Stomach (tissue), 9 donors: Measurements from ENCODE around the gene ARHGEF4. TPM values are rescaled to one million over a fixed set of nuclear protein-coding genes. Genes with fewer than 3 reads are reported as not detected.

Experiments
- DNase-seq, 2 donors: peaks; one replicate each; pipeline versions ENCODE4 v3.0.0 to v3.0.0-alpha.2; 2013 to 2019
- H3K27ac ChIP-seq, 5 donors: fragments of 200-600 bp in 4 of 5; sonication (generic) in 4 of 5; one replicate each; pipeline ENCODE4 v1.5.1; 2013 to 2019; ENCODE audit warnings: mild to moderate bottlenecking in 1 of 5, moderate library complexity in 1 of 5
- H3K27me3 ChIP-seq, 3 donors: fragments of 200-600 bp; sonication (generic); one replicate each; pipeline ENCODE4 v1.5.1; 2017 to 2019; ENCODE audit warnings: mixed run types in 1 of 3
- H3K36me3 ChIP-seq, 4 donors: fragments of 200-600 bp; sonication (generic); 1 replicate in 3 of 4; 2 replicates in 1 of 4; pipeline ENCODE4 v1.5.1; 2016 to 2019
- H3K4me1 ChIP-seq, 4 donors: fragments of 200-600 bp; sonication (generic); one replicate each; pipeline ENCODE4 v1.5.1; 2016 to 2019
- H3K4me3 ChIP-seq, 4 donors: fragments of 200-600 bp; sonication (generic) in 3 of 4; one replicate each; pipeline ENCODE4 v1.5.1; 2016 to 2019; ENCODE audit warnings: mild to moderate bottlenecking in 1 of 4
- H3K9me3 ChIP-seq, 4 donors: fragments of 200-600 bp; sonication (generic); one replicate each; pipeline ENCODE4 v1.5.1; 2016 to 2019
- CTCF ChIP-seq, 7 experiments: fragments of 450-650 bp in 4 of 7; fragments of 200-600 bp in 3 of 7; sonication (generic) in 3 of 7; IDR thresholded peaks; one replicate each; pipeline ENCODE4 v1.5.1; 2016 to 2019; ENCODE audit warnings: antibody characterized with exemption in 7 of 7, control low read depth in 2 of 7, mild to moderate bottlenecking in 1 of 7
- EP300 ChIP-seq: sonication (generic); formaldehyde crosslinking; IDR thresholded peaks from one replicate; pipeline ENCODE4 v1.6.1; 2017; ENCODE audit warnings: antibody characterized with exemption
- POLR2A ChIP-seq, 4 donors: fragments of 450-650 bp; IDR thresholded peaks; one replicate each; pipeline ENCODE4 v1.6.1; 2016; ENCODE audit warnings: antibody characterized with exemption in 4 of 4, control low read depth in 2 of 4, mild to moderate bottlenecking in 1 of 4, moderate library complexity in 1 of 4
- POLR2AphosphoS5 ChIP-seq, 3 donors: sonication (generic); formaldehyde crosslinking; IDR thresholded peaks; one replicate each; pipeline ENCODE4 v1.6.1; 2016; ENCODE audit warnings: antibody characterized with exemption in 3 of 3
- WGBS, 5 donors: extraction: QIAGEN DNeasy Blood & Tissue Kit in 3 of 5; methylation state at CpG; one replicate each; pipeline versions ENCODE4 v1.1.5 to v1.1.7; 2013 to 2018; 5-methylcytosine and 5-hydroxymethylcytosine counted together
- intact Hi-C: fragments of 100-400 bp; cut with DNase I; formaldehyde crosslinking; loops from one replicate; pipeline ENCODE4 v1.15.1; 2023; ENCODE audit warnings: low total_unique reads
- polyA plus RNA-seq, 3 donors: library from polyadenylated mRNA; stranded (reverse); fragments of 200-250 nt; gene quantifications; one replicate each; pipeline ENCODE4 v1.2.3, GENCODE V29; 2013
- total RNA-seq, 5 donors: library from RNA; depleted of rRNA; stranded (reverse); fragments of >200 nt; gene quantifications; one replicate each; pipeline versions ENCODE4 v1.1.0 to v1.2.3, GENCODE V29; 2014 to 2016
- donor health status: healthy with polysubstance abuse.
- donor health status: Bipolar disorder and iron deficiency.
- donor health status: healthy.

Gene ARHGEF4
- total and polyA plus RNA-seq, 8 donors: 1.4 to 32.3 (median 11.2) TPM; not detected in 1

DNA sequence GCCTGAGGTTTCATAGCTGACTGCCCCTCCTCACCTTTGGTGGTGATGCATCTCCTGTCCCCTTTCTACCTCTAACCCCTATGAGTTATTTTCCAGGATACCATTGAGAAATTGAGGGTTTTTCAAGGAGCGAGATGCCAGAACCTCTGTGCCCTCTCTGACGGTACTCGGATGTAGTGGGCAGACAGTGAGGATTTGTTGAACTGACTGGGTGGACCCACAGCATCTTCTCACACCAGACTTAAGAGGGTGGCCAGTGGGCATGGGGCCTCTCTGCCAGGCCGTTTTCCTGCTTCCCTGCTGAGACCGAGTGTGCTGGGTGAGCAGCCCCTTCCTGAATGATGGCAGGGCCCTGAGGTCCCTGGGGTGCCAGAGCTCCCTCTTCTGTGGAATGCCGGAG is 46.3 kb downstream of the ARHGEF4 start:
- intact Hi-C loops: no loop called here
- Histone ChIP-seq H3K9me3 (no peaks in the 10 kb centered on the region), H3K4me3 (no peak overlapping the region), H3K27me3 (peaks cover 0 to 29% (median 3%) of the 10 kb centered on the region in 3 donors), H3K4me1 (no peaks in the 10 kb centered on the region), H3K27ac (no peak overlapping the region), H3K36me3 (no peaks in the 10 kb centered on the region)
- TF ChIP-seq EP300 (no peak), POLR2AphosphoS5 (IDR thresholded peaks at IDR 0.05) (no peak), POLR2A (IDR thresholded peaks at IDR 0.05) (no peak), CTCF (IDR thresholded peaks at IDR 0.05) (no peak)
- DNase-seq: no peak
- 73 to 82% (median 77%) methylated on average over 6 of the region's 6 CpGs for WGBS, 5 donors

GRCh38 chr2:130883496-130883895 is 46.8 kb downstream of the ARHGEF4 start:
- intact Hi-C loops: no loop called here
- H3K4me1 ChIP-seq: no peaks in the 10 kb centered on the region
- H3K9me3 ChIP-seq: no peaks in the 10 kb centered on the region
- H3K27ac ChIP-seq: no peak overlapping the region
- WGBS, 5 donors: 63 to 81% (median 69%) methylated on average over 4 of the region's 4 CpGs
- H3K4me3 ChIP-seq: no peak overlapping the region
- H3K36me3 ChIP-seq: no peaks in the 10 kb centered on the region
- TF ChIP-seq POLR2AphosphoS5 (IDR thresholded peaks at IDR 0.05): no peak
- TF ChIP-seq EP300: no peak
- TF ChIP-seq CTCF (IDR thresholded peaks at IDR 0.05): no peak
- no peak for TF ChIP-seq POLR2A (IDR thresholded peaks at IDR 0.05)
- peaks cover 0 to 31% (median 3%) of the 10 kb centered on the region in 3 donors for H3K27me3 ChIP-seq
- no peak for DNase-seq

- WGBS, 5 donors: 63 to 77% (median 74%) methylated on average over 4 of the region's 4 CpGs
- Histone ChIP-seq H3K4me1 (no peaks in the 10 kb centered on the region), H3K36me3 (no peaks in the 10 kb centered on the region), H3K27me3 (peaks cover 0 to 31% (median 3%) of the 10 kb centered on the region in 3 donors), H3K4me3 (no peak overlapping the region), H3K9me3 (no peaks in the 10 kb centered on the region), H3K27ac (no peak overlapping the region)
- no peak for TF ChIP-seq POLR2A (IDR thresholded peaks at IDR 0.05)
- no peak for TF ChIP-seq EP300
- no peak for DNase-seq
- intact Hi-C loops: no loop called here
Observed at GRCh38 chr2:130884013-130884412, 47.3 kb downstream of the ARHGEF4 start.

DNA sequence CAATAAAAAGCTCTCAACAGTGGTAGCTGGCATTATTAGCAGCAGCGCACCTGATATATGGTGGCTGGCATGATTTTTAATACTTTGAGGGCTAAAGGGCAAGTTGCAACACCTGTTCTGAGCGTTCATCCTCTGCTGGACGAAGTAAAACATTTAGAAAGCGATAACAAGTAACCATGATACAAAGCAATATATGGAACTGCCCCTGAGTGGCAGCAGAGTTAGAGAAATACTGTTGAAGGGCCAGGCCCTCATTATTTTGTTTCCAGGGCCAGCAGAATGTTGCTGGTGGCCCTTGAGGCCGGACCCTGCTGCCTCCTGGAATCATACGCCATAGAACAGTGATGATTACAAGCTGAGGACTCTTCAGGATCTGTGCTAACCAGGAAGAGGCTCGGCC is 47.8 kb downstream of the ARHGEF4 start:
- Histone ChIP-seq H3K9me3 (no peaks in the 10 kb centered on the region), H3K4me1 (no peaks in the 10 kb centered on the region), H3K27me3 (peaks cover 0 to 31% (median 3%) of the 10 kb centered on the region in 3 donors), H3K27ac (no peak overlapping the region), H3K36me3 (no peaks in the 10 kb centered on the region), H3K4me3 (no peak overlapping the region)
- intact Hi-C loops: no loop called here
- TF ChIP-seq EP300: no peak
- TF ChIP-seq CTCF (IDR thresholded peaks at IDR 0.05): no peak
- no peak for TF ChIP-seq POLR2AphosphoS5 (IDR thresholded peaks at IDR 0.05)
- TF ChIP-seq POLR2A (IDR thresholded peaks at IDR 0.05): no peak
- 59 to 72% (median 62%) methylated on average over 7 of the region's 7 CpGs for WGBS, 5 donors
- DNase-seq: no peak

- H3K9me3 ChIP-seq: no peaks in the 10 kb centered on the region
- H3K27ac ChIP-seq: no peak overlapping the region
- 83 to 89% (median 85%) methylated on average over 6 of the region's 6 CpGs for WGBS, 5 donors
- TF ChIP-seq CTCF (IDR thresholded peaks at IDR 0.05): no peak
- TF ChIP-seq POLR2A (IDR thresholded peaks at IDR 0.05): no peak
- TF ChIP-seq POLR2AphosphoS5 (IDR thresholded peaks at IDR 0.05): no peak
- TF ChIP-seq EP300: no peak
- peaks cover 0 to 11% (median 0%) of the 10 kb centered on the region in 3 donors for H3K27me3 ChIP-seq
- no peak for DNase-seq
- H3K4me1 ChIP-seq: no peaks in the 10 kb centered on the region
- H3K36me3 ChIP-seq: no peaks in the 10 kb centered on the region
- no peak overlapping the region for H3K4me3 ChIP-seq
- intact Hi-C loops: no loop called here
Observed at GRCh38 chr2:130887643-130888042, 50.9 kb downstream of the ARHGEF4 start.
